K562 (cell line): ENCODE data around the gene AUNIP. TPM values are rescaled to one million over a fixed set of nuclear protein-coding genes. Genes with fewer than 3 reads are reported as not detected.

Experiments used
- ELF1 ChIP-seq: fragments of 200-800 bp; sonication (Bioruptor generic); IDR thresholded peaks from 2 replicates; pipeline ENCODE4 v1.6.1; 2016; ENCODE audit warnings: missing genetic modification characterization, missing compliant biosample characterization
- MCM2 ChIP-seq: fragments of 450-650 bp; IDR thresholded peaks from 2 replicates; pipeline ENCODE4 v1.6.1; 2017; ENCODE audit warnings: low read depth, mild to moderate bottlenecking
- MEF2A ChIP-seq: IDR thresholded peaks from 2 replicates; pipeline ENCODE4 v1.6.1; 2011; ENCODE audit warnings: low read depth, mild to moderate bottlenecking, low read length, moderate library complexity; ENCODE audit not compliant: control insufficient read depth
- NFE2L1 ChIP-seq: fragments of 450-650 bp; IDR thresholded peaks from 2 replicates; pipeline ENCODE4 v1.6.1; 2016; ENCODE audit warnings: missing genetic modification characterization, low read depth, mild to moderate bottlenecking, missing compliant biosample characterization, moderate library complexity, borderline replicate concordance
- POLR2A ChIP-seq: fragments of 450-650 bp; conservative IDR thresholded peaks from 2 replicates; pipeline ENCODE4 v1.6.1; 2016
- POLR3G ChIP-seq: IDR thresholded peaks from 2 replicates; pipeline ENCODE4 v1.6.1; 2011; ENCODE audit not compliant: insufficient read length, insufficient replicate concordance; ENCODE audit errors: extremely low read depth
- PPARD ChIP-seq: fragments of 250-450 bp; sonication (Bioruptor Pico); IDR thresholded peaks from 2 replicates; pipeline ENCODE4 v1.8.0; 2022; ENCODE audit warnings: inconsistent platforms, mild to moderate bottlenecking, moderate library complexity
- SIRT6 ChIP-seq: IDR thresholded peaks from one replicate; pipeline ENCODE4 v1.6.1; 2012; ENCODE audit warnings: low read depth, mild to moderate bottlenecking, control low read depth, inconsistent platforms, low read length, moderate library complexity
- SLC30A9 ChIP-seq: fragments of 250-450 bp; sonication (Bioruptor Pico); IDR thresholded peaks from 2 replicates; pipeline ENCODE4 v1.8.0; 2022; ENCODE audit warnings: mild to moderate bottlenecking, moderate library complexity
- SMARCA4 ChIP-seq: fragments of 450-650 bp; IDR thresholded peaks from 2 replicates; pipeline ENCODE4 v1.6.1; 2016
- U2AF2 ChIP-seq: fragments of 200-400 bp; formaldehyde crosslinking; optimal IDR thresholded peaks from 2 replicates; pipeline ENCODE3; 2017; ENCODE audit warnings: low read depth, mild to moderate bottlenecking, low read length
- XRCC4 ChIP-seq: IDR thresholded peaks from one replicate; pipeline ENCODE4 v1.6.1; 2011; ENCODE audit not compliant: insufficient read depth, insufficient read length; ENCODE audit errors: extremely low read depth
- ZNF561 ChIP-seq: fragments of 450-650 bp; formaldehyde crosslinking; conservative IDR thresholded peaks from 2 replicates; pipeline ENCODE4 v1.4.0; 2020; ENCODE audit warnings: mild to moderate bottlenecking, moderate library complexity
- polyA plus RNA-seq, 8 experiments: library from polyadenylated mRNA; depleted of rRNA in 4 of 8; stranded (reverse) in 5 of 8; unstranded in 3 of 8; fragments of >200 nt; fragmentation: Nextera tagmentation in 2 of 8; fragmentation: Illumina TruSeq in 1 of 8; extraction: Ambion mirVana in 2 of 8; extraction: Trizol in 1 of 8; gene quantifications; 2 replicates each; pipeline versions ENCODE4 v1.2.1 to v1.2.3, GENCODE V29; 2011 to 2014; ENCODE audit warnings: inconsistent platforms in 1 of 8, missing spikeins in 1 of 8
- total RNA-seq, 7 experiments: library from RNA; depleted of rRNA in 6 of 7; stranded (reverse); fragments of >200 nt in 6 of 7; fragmentation: Illumina TruSeq in 2 of 7; extraction: Trizol in 2 of 7; gene quantifications; 2 replicates each; pipeline versions ENCODE4 v1.2.1 to v1.2.3, GENCODE V29; 2011 to 2021; ENCODE audit warnings: low replicate concordance in 1 of 7
- TF ChIP-seq, protein P1 (sequence below): sonication (generic); formaldehyde crosslinking; IDR thresholded peaks from 2 replicates; pipeline ENCODE4 v1.4.0; 2020; ENCODE audit warnings: mild to moderate bottlenecking, missing genetic modification reagents
- TF ChIP-seq, protein P2 (sequence below): fragments of 250-450 bp; sonication (Bioruptor Pico); IDR thresholded peaks from 2 replicates; pipeline ENCODE4 v1.4.0; 2020; ENCODE audit warnings: mild to moderate bottlenecking, moderate library complexity
- TF ChIP-seq, protein P3 (sequence below): fragments of 450-650 bp; formaldehyde crosslinking; IDR thresholded peaks from 2 replicates; pipeline ENCODE4 v1.4.0; 2020; ENCODE audit warnings: mild to moderate bottlenecking
- TF ChIP-seq, protein P4 (sequence below), 3 experiments: fragments of 200-800 bp in 1 of 3; fragments of 250-450 bp in 1 of 3; fragments of 450-650 bp in 1 of 3; sonication (Bioruptor Pico) in 1 of 3; sonication (Bioruptor generic) in 1 of 3; formaldehyde crosslinking in 1 of 3; IDR thresholded peaks; 2 replicates each; pipeline versions ENCODE4 v1.6.1 to v1.8.0; 2016 to 2022; ENCODE audit warnings: mild to moderate bottlenecking in 2 of 3, missing genetic modification characterization in 2 of 3, missing compliant biosample characterization in 1 of 3, moderate library complexity in 1 of 3

AUNIP gene
- total and polyA plus RNA-seq, 9 of the 15 experiments (the other 6 are each of a cell fraction or from before 2014, with no cell fraction given): 12.1 to 53.8 (median 47.1) TPM

DNA sequence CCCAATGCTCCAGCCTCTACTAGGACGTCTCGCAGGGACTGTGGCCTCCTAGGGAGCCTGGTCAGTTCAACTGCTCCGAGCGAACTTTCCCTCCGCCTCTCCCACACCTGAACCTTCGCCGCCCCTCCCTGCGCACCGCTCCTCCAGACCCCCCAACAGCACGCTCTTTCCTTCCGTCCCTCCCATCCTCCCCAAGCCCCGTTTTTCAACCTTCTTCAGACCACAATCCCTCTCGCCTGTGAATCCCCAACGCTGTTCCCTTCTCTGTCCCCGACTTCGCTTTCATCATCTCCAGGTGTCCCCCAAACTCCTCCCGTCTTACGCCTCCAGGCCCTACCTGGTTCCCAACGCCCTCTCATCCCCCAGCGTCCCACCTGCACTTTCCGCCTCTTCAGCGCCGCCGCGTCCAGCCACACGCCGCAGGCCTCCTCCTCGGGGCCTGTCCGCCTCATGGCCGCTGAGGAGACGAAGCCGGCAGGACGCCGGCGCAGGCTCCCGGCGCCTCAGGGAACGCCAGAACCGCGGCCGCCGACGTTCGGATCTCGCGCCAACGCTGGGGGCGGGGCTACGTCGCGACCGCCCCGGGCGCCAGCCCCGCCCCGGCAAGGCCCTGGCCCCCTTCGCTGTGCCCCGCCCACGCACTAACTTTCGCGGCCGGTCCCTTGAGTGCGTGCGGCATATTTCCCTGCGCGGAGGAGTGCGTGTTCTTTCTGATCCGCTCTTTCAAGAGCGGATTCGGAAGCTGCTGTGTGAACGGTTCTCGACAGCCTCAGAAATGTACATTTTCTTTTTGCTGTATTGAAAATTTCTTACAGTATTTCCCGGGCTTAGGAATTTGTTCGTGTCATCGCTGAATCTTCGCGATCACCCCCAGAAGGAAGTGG is at the start of gene AUNIP (continued):
- TF ChIP-seq, protein P1, sequence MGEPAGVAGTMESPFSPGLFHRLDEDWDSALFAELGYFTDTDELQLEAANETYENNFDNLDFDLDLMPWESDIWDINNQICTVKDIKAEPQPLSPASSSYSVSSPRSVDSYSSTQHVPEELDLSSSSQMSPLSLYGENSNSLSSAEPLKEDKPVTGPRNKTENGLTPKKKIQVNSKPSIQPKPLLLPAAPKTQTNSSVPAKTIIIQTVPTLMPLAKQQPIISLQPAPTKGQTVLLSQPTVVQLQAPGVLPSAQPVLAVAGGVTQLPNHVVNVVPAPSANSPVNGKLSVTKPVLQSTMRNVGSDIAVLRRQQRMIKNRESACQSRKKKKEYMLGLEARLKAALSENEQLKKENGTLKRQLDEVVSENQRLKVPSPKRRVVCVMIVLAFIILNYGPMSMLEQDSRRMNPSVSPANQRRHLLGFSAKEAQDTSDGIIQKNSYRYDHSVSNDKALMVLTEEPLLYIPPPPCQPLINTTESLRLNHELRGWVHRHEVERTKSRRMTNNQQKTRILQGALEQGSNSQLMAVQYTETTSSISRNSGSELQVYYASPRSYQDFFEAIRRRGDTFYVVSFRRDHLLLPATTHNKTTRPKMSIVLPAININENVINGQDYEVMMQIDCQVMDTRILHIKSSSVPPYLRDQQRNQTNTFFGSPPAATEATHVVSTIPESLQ (CRISPR knock-in tag): peak; percentile 94; the same call in 1 of the 2 replicates
- TF ChIP-seq SIRT6 (no peak), MEF2A (no peak), SMARCA4 (peak; percentile 29), ELF1 (tag) (peak; percentile 54; the same call in 1 of the 2 replicates), POLR2A (peak; percentile 97), PPARD (CRISPR knock-in tag) (no peak), U2AF2 (no peak), ZNF561 (0 out of 2 replicates have a peak, but pooled peaks have one; percentile 29), XRCC4 (no peak), SLC30A9 (CRISPR knock-in tag) (no peak), POLR3G (no peak), NFE2L1 (no peak), MCM2 (no peak)
- TF ChIP-seq, protein P2, sequence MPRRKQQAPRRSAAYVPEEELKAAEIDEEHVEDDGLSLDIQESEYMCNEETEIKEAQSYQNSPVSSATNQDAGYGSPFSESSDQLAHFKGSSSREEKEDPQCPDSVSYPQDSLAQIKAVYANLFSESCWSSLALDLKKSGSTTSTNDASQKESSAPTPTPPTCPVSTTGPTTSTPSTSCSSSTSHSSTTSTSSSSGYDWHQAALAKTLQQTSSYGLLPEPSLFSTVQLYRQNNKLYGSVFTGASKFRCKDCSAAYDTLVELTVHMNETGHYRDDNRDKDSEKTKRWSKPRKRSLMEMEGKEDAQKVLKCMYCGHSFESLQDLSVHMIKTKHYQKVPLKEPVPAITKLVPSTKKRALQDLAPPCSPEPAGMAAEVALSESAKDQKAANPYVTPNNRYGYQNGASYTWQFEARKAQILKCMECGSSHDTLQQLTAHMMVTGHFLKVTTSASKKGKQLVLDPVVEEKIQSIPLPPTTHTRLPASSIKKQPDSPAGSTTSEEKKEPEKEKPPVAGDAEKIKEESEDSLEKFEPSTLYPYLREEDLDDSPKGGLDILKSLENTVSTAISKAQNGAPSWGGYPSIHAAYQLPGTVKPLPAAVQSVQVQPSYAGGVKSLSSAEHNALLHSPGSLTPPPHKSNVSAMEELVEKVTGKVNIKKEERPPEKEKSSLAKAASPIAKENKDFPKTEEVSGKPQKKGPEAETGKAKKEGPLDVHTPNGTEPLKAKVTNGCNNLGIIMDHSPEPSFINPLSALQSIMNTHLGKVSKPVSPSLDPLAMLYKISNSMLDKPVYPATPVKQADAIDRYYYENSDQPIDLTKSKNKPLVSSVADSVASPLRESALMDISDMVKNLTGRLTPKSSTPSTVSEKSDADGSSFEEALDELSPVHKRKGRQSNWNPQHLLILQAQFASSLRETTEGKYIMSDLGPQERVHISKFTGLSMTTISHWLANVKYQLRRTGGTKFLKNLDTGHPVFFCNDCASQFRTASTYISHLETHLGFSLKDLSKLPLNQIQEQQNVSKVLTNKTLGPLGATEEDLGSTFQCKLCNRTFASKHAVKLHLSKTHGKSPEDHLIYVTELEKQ: no peak
- TF ChIP-seq, protein P3, sequence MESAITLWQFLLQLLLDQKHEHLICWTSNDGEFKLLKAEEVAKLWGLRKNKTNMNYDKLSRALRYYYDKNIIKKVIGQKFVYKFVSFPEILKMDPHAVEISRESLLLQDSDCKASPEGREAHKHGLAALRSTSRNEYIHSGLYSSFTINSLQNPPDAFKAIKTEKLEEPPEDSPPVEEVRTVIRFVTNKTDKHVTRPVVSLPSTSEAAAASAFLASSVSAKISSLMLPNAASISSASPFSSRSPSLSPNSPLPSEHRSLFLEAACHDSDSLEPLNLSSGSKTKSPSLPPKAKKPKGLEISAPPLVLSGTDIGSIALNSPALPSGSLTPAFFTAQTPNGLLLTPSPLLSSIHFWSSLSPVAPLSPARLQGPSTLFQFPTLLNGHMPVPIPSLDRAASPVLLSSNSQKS (CRISPR knock-in tag): no peak
- TF ChIP-seq, protein P4, sequence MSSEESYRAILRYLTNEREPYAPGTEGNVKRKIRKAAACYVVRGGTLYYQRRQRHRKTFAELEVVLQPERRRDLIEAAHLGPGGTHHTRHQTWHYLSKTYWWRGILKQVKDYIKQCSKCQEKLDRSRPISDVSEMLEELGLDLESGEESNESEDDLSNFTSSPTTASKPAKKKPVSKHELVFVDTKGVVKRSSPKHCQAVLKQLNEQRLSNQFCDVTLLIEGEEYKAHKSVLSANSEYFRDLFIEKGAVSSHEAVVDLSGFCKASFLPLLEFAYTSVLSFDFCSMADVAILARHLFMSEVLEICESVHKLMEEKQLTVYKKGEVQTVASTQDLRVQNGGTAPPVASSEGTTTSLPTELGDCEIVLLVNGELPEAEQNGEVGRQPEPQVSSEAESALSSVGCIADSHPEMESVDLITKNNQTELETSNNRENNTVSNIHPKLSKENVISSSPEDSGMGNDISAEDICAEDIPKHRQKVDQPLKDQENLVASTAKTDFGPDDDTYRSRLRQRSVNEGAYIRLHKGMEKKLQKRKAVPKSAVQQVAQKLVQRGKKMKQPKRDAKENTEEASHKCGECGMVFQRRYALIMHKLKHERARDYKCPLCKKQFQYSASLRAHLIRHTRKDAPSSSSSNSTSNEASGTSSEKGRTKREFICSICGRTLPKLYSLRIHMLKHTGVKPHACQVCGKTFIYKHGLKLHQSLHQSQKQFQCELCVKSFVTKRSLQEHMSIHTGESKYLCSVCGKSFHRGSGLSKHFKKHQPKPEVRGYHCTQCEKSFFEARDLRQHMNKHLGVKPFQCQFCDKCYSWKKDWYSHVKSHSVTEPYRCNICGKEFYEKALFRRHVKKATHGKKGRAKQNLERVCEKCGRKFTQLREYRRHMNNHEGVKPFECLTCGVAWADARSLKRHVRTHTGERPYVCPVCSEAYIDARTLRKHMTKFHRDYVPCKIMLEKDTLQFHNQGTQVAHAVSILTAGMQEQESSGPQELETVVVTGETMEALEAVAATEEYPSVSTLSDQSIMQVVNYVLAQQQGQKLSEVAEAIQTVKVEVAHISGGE (CRISPR knock-in tag; IDR thresholded peaks at IDR 0.05): peak in 1 of 3 experiments; percentile 69; a peak in 2 of 6 replicates
